ENCODE measurements around the gene COL1A2.

The COL1A2 gene

GRCh38 chr7:94394437-94395140 is at the start of gene COL1A2:
Gene COL1A2 (plus strand): TSS chr7:94394895. CDS start chr7:94395032, 137 bp downstream.
- DNase-seq (ENCODE audit: low read depth in 3 of 3), result no peak

- no peak for DNase-seq (ENCODE audit: low read depth in 3 of 3)
Measured at GRCh38 chr7:94345907-94346306, 48.8 kb upstream of the COL1A2 start.

- DNase-seq (ENCODE audit: low read depth in 3 of 3), result no peak
Measured at GRCh38 chr7:94348142-94348541, 46.6 kb upstream of the COL1A2 start.

DNA sequence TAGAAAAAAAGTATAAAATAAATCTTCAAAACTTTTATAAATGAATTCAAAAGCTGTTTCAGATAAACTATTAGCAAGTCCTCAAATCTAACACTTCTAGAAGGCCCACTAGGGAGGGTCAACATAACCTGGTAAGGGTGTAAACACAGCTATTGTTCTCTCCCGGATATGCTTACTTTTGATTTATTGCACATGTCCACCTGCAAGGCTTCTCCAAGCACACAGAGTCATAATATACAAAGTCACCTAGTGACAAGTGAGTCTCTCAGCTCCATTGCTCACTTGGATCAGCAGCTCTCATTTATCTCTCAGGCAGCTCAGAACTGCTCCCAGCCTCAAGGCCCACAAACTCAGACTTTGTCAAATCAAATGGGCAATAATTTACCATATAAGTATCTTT is 44.0 kb upstream of the COL1A2 start:
- no peak for DNase-seq (ENCODE audit: low read depth in 3 of 3)

GRCh38 chr7:94351703-94352102 is 43.0 kb upstream of the COL1A2 start:
- DNase-seq (ENCODE audit: low read depth in 3 of 3), result no peak

DNA sequence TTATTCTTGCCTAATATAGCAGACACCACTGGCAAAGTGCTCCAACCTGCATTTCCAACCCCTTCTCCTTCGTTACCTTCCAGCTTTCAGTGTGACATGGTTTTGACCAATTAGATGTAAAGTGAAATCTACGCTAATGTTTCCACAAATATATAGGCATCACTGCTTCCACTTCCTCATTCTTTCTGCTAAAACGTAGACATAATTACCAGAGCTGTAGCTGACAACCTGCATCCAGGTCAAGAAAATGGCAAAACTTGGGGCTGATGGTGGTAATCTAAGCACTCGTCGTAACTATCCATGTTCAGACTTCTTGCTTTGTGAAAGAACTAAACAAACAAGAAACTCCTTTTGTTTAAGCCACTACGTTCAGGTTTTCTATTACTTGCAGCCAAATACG is 41.8 kb upstream of the COL1A2 start:
- DNase-seq (ENCODE audit: low read depth in 3 of 3), result no peak

GRCh38 chr7:94354953-94355352 is 39.7 kb upstream of the COL1A2 start:
- DNase-seq (ENCODE audit: low read depth in 3 of 3), result no peak

DNA sequence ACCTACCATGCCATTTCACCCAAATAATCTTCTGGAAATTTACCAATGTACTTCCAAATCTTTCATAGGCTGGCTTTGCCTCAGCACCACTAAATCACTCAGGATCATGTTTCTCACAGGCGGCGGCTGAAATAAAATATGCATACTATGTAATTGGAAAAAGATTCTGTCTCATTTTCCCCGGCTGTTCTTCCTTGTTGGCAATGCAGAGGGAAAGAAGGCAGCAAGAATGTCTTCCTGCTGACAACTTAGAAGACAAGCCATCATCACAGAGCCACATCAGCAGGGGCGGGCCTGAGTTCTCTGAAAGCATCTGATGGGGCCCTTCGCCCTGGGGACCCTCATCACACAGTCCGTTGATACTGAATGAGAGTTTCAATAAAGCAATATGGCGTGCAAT is 39.2 kb upstream of the COL1A2 start:
- no peak for DNase-seq (ENCODE audit: low read depth in 3 of 3)

DNA sequence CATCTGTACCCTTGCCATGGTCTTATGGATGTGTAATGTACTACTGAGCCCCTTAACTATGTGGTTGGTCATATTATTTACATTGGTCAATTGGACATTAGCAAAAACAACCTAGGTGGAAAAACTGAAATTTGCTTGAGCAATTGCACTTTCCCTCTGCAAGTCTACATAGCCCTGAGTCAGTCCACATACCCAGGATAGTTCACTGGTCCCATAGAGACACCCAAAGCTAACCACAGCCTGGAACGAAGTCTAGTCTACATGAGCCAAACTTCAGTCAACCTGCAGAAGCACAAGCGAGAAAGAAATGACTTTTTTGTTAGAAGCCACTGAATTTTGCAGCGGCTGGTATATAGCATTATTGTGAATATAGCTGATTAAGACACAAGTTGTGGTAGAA is 37.6 kb upstream of the COL1A2 start:
- no peak for DNase-seq (ENCODE audit: low read depth in 3 of 3)

DNA sequence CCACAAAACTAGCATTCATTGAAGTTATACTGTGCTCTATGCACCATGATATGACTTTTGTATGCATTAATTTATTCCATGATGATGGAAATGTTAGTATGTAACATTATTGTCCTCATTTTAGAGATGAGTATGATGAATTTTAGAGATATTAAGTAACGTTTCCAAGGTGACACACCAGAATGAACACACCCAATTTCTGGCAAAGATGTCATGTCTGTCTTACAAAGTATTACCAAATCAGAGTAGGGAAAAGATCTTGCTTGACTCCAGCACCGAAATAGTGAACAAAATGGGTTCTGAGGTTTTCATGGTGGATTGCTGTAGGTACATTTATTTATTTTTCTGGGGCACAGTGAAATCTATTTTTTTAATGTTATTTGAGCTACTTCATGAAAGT is 33.8 kb upstream of the COL1A2 start:
- no peak for DNase-seq (ENCODE audit: low read depth in 3 of 3)

DNA sequence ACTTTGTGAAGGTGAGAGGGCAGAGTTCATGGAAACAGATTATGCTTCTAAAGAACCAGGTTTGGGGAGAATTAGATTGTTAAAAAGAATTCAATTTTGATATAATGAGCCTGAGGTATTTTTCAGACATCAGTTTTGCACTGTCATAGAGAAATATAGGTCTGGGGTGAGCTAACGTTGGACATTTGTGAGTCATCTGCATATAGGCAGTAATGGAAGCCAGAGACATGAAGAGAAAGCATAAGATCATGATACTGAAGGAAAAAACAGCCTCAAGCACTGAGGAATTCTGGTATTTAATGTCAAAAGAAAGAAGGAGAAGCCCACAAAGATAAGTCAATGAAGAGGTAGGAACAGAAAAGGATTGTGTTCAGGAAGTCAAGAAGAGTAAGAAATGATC is 32.4 kb upstream of the COL1A2 start:
- no peak for DNase-seq (ENCODE audit: low read depth in 3 of 3)

DNA sequence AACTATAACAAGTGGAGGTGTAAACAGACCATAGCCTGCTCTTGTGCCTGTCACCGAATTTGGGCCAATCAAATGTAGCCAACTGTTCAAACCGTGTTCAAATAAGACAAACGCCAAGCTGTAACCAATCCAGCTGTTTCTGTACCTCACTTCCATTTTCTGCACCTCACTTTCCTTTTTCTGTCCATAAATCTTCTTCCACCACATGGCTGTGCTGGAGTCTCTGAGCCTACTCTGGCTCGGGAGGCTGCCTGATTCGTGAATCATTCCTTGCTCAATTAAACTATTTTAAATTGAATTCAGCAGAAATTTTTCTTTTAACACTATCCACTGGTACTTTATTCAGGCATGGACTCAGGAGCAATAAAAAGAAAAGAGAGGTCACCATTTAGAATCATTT is 29.9 kb upstream of the COL1A2 start:
- no peak for DNase-seq (ENCODE audit: low read depth in 3 of 3)

GRCh38 chr7:94366163-94366562 is 28.5 kb upstream of the COL1A2 start:
- DNase-seq (ENCODE audit: low read depth in 3 of 3), result no peak

DNA sequence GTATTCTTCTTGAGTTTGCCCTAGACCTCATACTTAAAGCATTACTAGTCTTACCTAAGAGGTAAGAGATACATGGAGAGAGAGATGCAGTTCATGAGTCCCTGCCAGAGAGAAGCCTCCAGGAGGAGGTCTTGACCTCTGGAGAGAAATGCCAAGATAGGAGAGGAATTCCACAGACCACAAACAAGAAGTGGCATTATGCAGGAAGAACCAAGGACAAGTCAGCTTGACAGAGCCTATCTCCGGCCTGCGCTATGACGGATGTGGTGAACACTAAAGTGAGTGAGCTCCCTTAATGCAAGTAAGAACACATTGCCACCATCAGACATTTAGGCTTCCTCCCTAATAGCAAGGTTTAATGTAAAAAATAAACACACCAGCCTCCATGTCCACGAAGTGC is 27.9 kb upstream of the COL1A2 start:
- DNase-seq (ENCODE audit: low read depth in 3 of 3), result no peak

DNA sequence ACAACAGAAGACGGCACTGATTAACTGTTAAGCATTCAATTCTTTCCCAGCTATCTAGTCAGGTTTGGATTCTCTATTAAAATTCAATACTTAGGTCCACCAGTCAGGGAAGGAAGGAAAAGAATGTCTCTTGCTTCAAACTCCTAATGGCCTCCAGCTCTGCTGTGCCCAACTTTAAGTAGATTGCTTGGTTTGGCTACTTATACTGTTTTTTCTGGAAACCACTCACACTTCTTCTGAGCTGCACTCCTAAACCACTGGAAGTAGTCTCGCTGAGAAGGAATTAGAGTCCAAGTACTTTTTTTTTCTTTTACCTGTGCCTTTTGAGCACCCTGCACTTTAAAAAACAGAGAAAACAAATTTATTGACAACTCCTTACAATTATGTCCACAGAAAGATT is 26.7 kb upstream of the COL1A2 start:
- DNase-seq (ENCODE audit: low read depth in 3 of 3), result no peak

GRCh38 chr7:94368371-94368791 is 26.3 kb upstream of the COL1A2 start:
- no peak for DNase-seq (ENCODE audit: low read depth in 3 of 3)

GRCh38 chr7:94374231-94374630 is 20.5 kb upstream of the COL1A2 start:
- no peak for DNase-seq (ENCODE audit: low read depth in 3 of 3)

DNA sequence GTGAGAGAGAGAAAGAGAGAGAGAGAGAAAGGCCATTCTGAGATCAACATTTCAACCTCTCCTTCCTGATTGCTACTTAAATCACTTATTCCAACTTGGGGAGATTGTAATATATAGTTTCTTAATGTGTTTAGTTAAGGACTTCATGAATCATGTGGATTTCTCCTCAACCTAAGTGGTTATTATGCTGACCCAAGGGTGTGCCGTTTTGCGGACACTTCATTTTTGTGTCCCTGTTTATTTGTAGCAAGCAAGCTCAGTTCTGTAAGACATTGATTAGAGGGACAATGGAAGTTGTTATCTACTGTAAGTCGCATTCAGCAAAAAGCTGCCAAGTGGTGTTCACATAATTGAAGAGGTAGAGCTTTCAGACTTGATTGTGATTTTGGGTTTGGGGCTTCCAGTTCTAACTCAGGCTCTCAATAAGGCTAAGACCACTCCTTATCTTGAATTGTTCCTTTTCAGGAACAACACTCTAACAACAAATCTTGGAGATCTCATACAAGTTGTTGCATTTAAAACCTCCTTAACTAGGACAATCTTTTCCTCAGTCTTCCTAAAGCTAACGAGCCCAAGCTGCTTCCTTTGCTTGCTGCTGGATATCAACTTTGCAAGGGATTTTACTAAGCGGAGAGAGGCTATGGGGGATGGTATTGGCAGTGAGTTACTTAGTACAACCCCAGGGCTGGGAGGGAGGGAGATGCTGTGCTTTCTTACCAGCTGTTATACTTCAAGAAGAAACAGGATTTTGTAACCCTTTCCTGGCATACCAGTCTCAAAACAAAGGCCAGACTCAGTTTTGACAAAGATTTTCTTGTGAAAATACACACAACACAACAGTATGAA is 19.8 kb upstream of the COL1A2 start:
- DNase-seq (ENCODE audit: low read depth in 3 of 3), result no peak

DNA sequence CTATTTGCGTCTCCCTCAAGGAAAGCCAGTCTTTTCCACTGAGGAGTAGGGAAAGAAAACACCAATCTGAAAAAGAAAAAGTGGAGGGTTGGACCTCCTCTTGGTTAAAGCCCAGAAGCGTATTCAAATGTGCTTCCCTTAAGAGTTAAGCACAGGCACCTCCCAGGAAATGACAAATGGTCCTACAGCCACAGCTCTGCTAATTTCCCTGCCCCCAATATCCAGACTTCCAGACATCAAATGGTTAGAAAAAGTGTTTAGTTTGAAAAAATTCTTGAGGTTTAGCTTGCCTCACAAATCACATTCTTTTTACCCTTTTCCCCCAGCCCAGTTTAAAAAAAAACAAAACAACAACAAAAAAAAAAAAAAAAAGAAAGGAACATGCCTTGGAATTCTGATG is 19.0 kb upstream of the COL1A2 start:
- DNase-seq (ENCODE audit: low read depth in 3 of 3), result no peak

DNA sequence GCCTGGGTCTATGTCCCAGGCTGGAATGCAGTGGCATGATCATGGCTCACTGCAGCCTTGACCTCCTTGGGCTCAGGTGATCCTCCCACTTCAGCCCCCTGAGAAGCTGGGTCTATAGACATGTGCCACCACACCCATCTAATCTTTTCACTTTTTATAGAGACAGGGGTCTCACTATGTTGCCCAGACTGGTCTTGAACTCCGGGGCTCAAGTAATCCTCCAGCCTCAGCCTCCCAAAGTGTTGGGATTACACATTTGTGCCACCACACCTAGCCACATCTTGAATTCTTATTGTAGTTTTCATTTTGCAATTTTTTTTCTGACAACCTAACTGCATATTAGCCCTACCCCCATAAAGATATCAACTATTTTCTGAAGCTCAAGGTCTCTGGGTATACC is 18.4 kb upstream of the COL1A2 start:
- DNase-seq (ENCODE audit: low read depth in 3 of 3), result no peak

DNA sequence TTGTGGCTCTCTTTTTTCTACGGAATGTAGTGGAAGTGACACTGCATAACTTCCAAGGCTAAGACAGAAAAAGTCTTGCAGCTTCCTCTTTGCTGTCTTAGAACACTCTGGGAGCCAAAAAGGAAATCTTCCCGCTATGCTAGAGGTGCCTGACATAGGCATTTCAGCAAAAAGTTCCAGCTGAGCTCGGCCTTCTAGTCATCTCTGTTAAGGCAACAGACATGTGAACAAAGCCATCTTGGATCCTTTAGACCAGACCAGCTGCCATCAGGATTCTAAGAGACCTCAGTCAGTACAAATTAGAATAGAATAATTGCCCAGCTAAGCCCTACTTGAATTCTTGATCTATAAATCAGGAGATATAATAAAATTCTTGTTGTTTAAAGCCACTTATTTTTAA is 16.3 kb upstream of the COL1A2 start:
- DNase-seq (ENCODE audit: low read depth in 3 of 3), result no peak

DNA sequence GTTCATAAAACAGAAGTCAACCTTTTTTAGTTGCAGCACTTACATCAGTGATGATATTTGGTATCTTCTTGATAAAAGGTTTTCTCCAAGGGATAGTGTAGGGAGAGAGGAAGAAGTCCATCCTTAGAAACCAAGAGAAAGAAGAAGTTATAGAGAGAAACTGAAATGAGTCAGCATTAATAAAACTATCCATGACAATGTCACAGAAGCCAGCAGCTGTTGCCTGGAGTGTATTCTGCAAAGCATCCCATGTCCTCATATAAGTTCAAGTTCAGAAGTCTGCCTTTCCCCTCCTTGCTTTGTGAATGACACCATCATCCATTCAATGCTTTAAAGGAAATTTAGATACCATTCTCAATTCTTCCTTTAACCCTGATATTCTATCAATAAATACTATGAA is 14.4 kb upstream of the COL1A2 start:
- no peak for DNase-seq (ENCODE audit: low read depth in 3 of 3)

- no peak for DNase-seq (ENCODE audit: low read depth in 3 of 3)
Measured at GRCh38 chr7:94382132-94382531, 12.6 kb upstream of the COL1A2 start.
